Measurements from ENCODE around the gene SLC17A2. TPM values are rescaled to one million over a fixed set of nuclear protein-coding genes. Genes with fewer than 3 reads are reported as not detected.

SLC17A2 gene
- total and polyA plus RNA-seq, 4 experiments from 2014 or later = not detected

GRCh38 chr6:25875926-25876602 is 54.4 kb downstream of the SLC17A2 start:
- POLR2A ChIA-PET (ENCODE audit: partially characterized antibody) = interaction anchor here (1.8 kb wide), 1 partner anchor 11 kb away, joined by 6 read pairs; no protein-coding TSS in a partner anchor
- peaks cover 0 to 3% (median 0%) of the 10 kb centered on the region in 8 donors for H3K9me3 Mint-ChIP-seq
- Histone ChIP-seq H3K4me3 (ENCODE audit: low read length in 2 of 2) (no peak overlapping the region), H3K27ac (ENCODE audit: low read depth, low read length) (no peak overlapping the region), H3K27me3 (ENCODE audit: insufficient read depth, low read length) (no peaks in the 10 kb centered on the region), H3K36me3 (ENCODE audit: insufficient read depth, low read length) (no peaks in the 10 kb centered on the region), H3K4me1 (ENCODE audit: insufficient read depth, low read length) (peaks cover 35% of the 10 kb centered on the region), H3K9me3 (ENCODE audit: control insufficient read depth in 1 of 2, low read length in 2 of 2) (no peaks in the 10 kb centered on the region)
- no peaks in the 10 kb centered on the region for H3K36me3 Mint-ChIP-seq
- intact Hi-C loops (cut with micrococcal nuclease) = loop anchor here (1.0 kb wide), 1 partner anchor 10 kb away; no protein-coding TSS in a partner anchor
- H3K4me3 Mint-ChIP-seq = no peak overlapping the region
- peaks cover 0 to 2% of the 10 kb centered on the region in 2 donors for H3K27me3 Mint-ChIP-seq
- no peak for DNase-seq
- H3K27ac Mint-ChIP-seq = peak overlapping the region in 1 of 7 donors; percentile 22
- CTCF ChIA-PET (ENCODE audit: partially characterized antibody) = interaction anchor here (2.3 kb wide), 1 partner anchor 88 kb away, joined by 10 read pairs; no protein-coding TSS in a partner anchor
- peaks cover 19 to 44% (median 34%) of the 10 kb centered on the region in 4 donors for H3K4me1 Mint-ChIP-seq

GRCh38 chr6:25875563-25875905 is 55.0 kb downstream of the SLC17A2 start:
- Histone ChIP-seq H3K9me3 (ENCODE audit: control insufficient read depth in 1 of 2, low read length in 2 of 2) (no peaks in the 10 kb centered on the region), H3K4me1 (ENCODE audit: insufficient read depth, low read length) (peaks cover 35% of the 10 kb centered on the region), H3K27ac (ENCODE audit: low read depth, low read length) (no peak overlapping the region), H3K36me3 (ENCODE audit: insufficient read depth, low read length) (no peaks in the 10 kb centered on the region), H3K27me3 (ENCODE audit: insufficient read depth, low read length) (no peaks in the 10 kb centered on the region), H3K4me3 (ENCODE audit: low read length in 2 of 2) (no peak overlapping the region)
- H3K36me3 Mint-ChIP-seq = no peaks in the 10 kb centered on the region
- no peak for DNase-seq
- CTCF ChIA-PET (ENCODE audit: partially characterized antibody) = interaction anchor here (1.6 to 2.3 kb wide), 3 partner anchors 16 to 117 kb away, joined by 4 to 10 read pairs (median 5); no protein-coding TSS in a partner anchor
- H3K4me1 Mint-ChIP-seq = peaks cover 19 to 44% (median 34%) of the 10 kb centered on the region in 4 donors
- intact Hi-C loops (cut with micrococcal nuclease) = loop anchor here (1.0 kb wide), 1 partner anchor 9 kb away; no protein-coding TSS in a partner anchor
- H3K27ac Mint-ChIP-seq = no peak overlapping the region
- H3K27me3 Mint-ChIP-seq = peaks cover 0 to 2% of the 10 kb centered on the region in 2 donors
- peaks cover 0 to 3% (median 0%) of the 10 kb centered on the region in 8 donors for H3K9me3 Mint-ChIP-seq
- POLR2A ChIA-PET (ENCODE audit: partially characterized antibody) = interaction anchor here (1.8 kb wide), 1 partner anchor 10 kb away, joined by 6 read pairs; no protein-coding TSS in a partner anchor
- H3K4me3 Mint-ChIP-seq = no peak overlapping the region

GRCh38 chr6:25874822-25875562 is 55.5 kb downstream of the SLC17A2 start:
- DNase-seq = peak in 4 of 5 donors; percentile 19 to 33 (median 29)
- no peaks in the 10 kb centered on the region for H3K27me3 Mint-ChIP-seq
- no peak overlapping the region for H3K27ac ChIP-seq (ENCODE audit: low read depth, low read length)
- no peak overlapping the region for H3K4me3 ChIP-seq (ENCODE audit: low read length in 2 of 2)
- no peaks in the 10 kb centered on the region for H3K27me3 ChIP-seq (ENCODE audit: insufficient read depth, low read length)
- no peaks in the 10 kb centered on the region for H3K36me3 ChIP-seq (ENCODE audit: insufficient read depth, low read length)
- ChIA-PET POLR2A (ENCODE audit: partially characterized antibody) (interaction anchor here (1.8 to 2.5 kb wide), 2 partner anchors 9 to 11 kb away, joined by 6 to 11 read pairs; no protein-coding TSS in a partner anchor), CTCF (ENCODE audit: partially characterized antibody) (interaction anchor here (1.6 to 2.3 kb wide), 3 partner anchors 17 to 118 kb away, joined by 4 to 10 read pairs (median 5); no protein-coding TSS in a partner anchor)
- peaks cover 35% of the 10 kb centered on the region for H3K4me1 ChIP-seq (ENCODE audit: insufficient read depth, low read length)
- no peaks in the 10 kb centered on the region for H3K36me3 Mint-ChIP-seq
- intact Hi-C loops (cut with micrococcal nuclease) = loop anchor here (1.0 kb wide), 1 partner anchor 9 kb away; no protein-coding TSS in a partner anchor
- H3K27ac Mint-ChIP-seq = peak overlapping the region in 6 of 7 donors; percentile 0 to 86 (median 74)
- H3K9me3 ChIP-seq (ENCODE audit: control insufficient read depth in 1 of 2, low read length in 2 of 2) = no peaks in the 10 kb centered on the region
- peaks cover 0 to 3% (median 0%) of the 10 kb centered on the region in 8 donors for H3K9me3 Mint-ChIP-seq
- peaks cover 19 to 44% (median 35%) of the 10 kb centered on the region in 4 donors for H3K4me1 Mint-ChIP-seq
- peak overlapping the region in 6 of 8 donors; percentile 5 to 44 (median 26) for H3K4me3 Mint-ChIP-seq

- POLR2A ChIA-PET (ENCODE audit: partially characterized antibody) = interaction anchor here (2.5 kb wide), 1 partner anchor 10 kb away, joined by 11 read pairs; no protein-coding TSS in a partner anchor
- Mint-ChIP-seq H3K27ac (peak within 1 kb of the TSS; percentile 61 to 91 (median 84)), H3K4me1 (peaks cover 19 to 44% (median 35%) of the 10 kb centered on the region in 4 donors), H3K4me3 (peak within 1 kb of the TSS in 7 of 8 donors; percentile 2 to 44 (median 29)), H3K36me3 (no peaks in the 10 kb centered on the region), H3K9me3 (peaks cover 0 to 3% (median 0%) of the 10 kb centered on the region in 8 donors), H3K27me3 (no peaks in the 10 kb centered on the region)
- H3K27me3 ChIP-seq (ENCODE audit: insufficient read depth, low read length) = no peaks in the 10 kb centered on the region
- no peaks in the 10 kb centered on the region for H3K36me3 ChIP-seq (ENCODE audit: insufficient read depth, low read length)
- no peaks in the 10 kb centered on the region for H3K9me3 ChIP-seq (ENCODE audit: control insufficient read depth in 1 of 2, low read length in 2 of 2)
- H3K4me1 ChIP-seq (ENCODE audit: insufficient read depth, low read length) = peaks cover 35% of the 10 kb centered on the region
- H3K4me3 ChIP-seq (ENCODE audit: low read length in 2 of 2) = no peak within 1 kb of the TSS
- CTCF ChIA-PET (ENCODE audit: partially characterized antibody) = interaction anchor here (1.4 to 3.2 kb wide), 4 partner anchors 8 to 118 kb away, joined by 4 to 21 read pairs (median 4); no protein-coding TSS in a partner anchor
- H3K27ac ChIP-seq (ENCODE audit: low read depth, low read length) = no peak within 1 kb of the TSS
- intact Hi-C loops (cut with micrococcal nuclease) = no loop called here
- no peak for DNase-seq
Measured at GRCh38 chr6:25874118-25874517, 56.4 kb downstream of the SLC17A2 start, which contains the start of gene SLC17A3. Gene SLC17A3, minus strand, starts transcription at chr6:25874243. Its CDS starts 5,856 bp downstream, at chr6:25868387.

GRCh38 chr6:25872814-25873213 is 57.7 kb downstream of the SLC17A2 start:
- H3K27me3 ChIP-seq (ENCODE audit: insufficient read depth, low read length) = no peaks in the 10 kb centered on the region
- ChIA-PET CTCF (ENCODE audit: partially characterized antibody) (interaction anchor here (1.3 to 3.2 kb wide), 4 partner anchors 10 to 155 kb away, joined by 3 to 21 read pairs (median 4); no protein-coding TSS in a partner anchor), POLR2A (ENCODE audit: partially characterized antibody) (interaction anchor here (1.0 to 2.5 kb wide), 4 partner anchors 9 to 147 kb away, joined by 3 to 11 read pairs (median 4); a partner anchor contains a TSS)
- intact Hi-C loops (cut with micrococcal nuclease) = no loop called here
- H3K4me3 ChIP-seq (ENCODE audit: low read length in 2 of 2) = no peak overlapping the region
- Mint-ChIP-seq H3K9me3 (peaks cover 0 to 3% (median 0%) of the 10 kb centered on the region in 8 donors), H3K4me3 (peak overlapping the region in 4 of 8 donors; percentile 0 to 12 (median 8)), H3K4me1 (peaks cover 22 to 44% (median 35%) of the 10 kb centered on the region in 4 donors), H3K27me3 (no peaks in the 10 kb centered on the region), H3K27ac (peak overlapping the region; percentile 54 to 91 (median 67)), H3K36me3 (no peaks in the 10 kb centered on the region)
- DNase-seq = peak; percentile 57 to 71 (median 65)
- H3K36me3 ChIP-seq (ENCODE audit: insufficient read depth, low read length) = no peaks in the 10 kb centered on the region
- H3K27ac ChIP-seq (ENCODE audit: low read depth, low read length) = no peak overlapping the region
- no peaks in the 10 kb centered on the region for H3K9me3 ChIP-seq (ENCODE audit: control insufficient read depth in 1 of 2, low read length in 2 of 2)
- H3K4me1 ChIP-seq (ENCODE audit: insufficient read depth, low read length) = peaks cover 35% of the 10 kb centered on the region

- Mint-ChIP-seq H3K27ac (peak overlapping the region in 2 of 7 donors; percentile 21 to 55), H3K9me3 (peaks cover 0 to 4% (median 0%) of the 10 kb centered on the region in 8 donors), H3K4me1 (peaks cover 37 to 52% (median 49%) of the 10 kb centered on the region in 4 donors), H3K36me3 (no peaks in the 10 kb centered on the region), H3K4me3 (no peak overlapping the region), H3K27me3 (no peaks in the 10 kb centered on the region)
- Histone ChIP-seq H3K4me1 (ENCODE audit: insufficient read depth, low read length) (peaks cover 45% of the 10 kb centered on the region), H3K27me3 (ENCODE audit: insufficient read depth, low read length) (no peaks in the 10 kb centered on the region), H3K27ac (ENCODE audit: low read depth, low read length) (no peak overlapping the region), H3K9me3 (ENCODE audit: control insufficient read depth in 1 of 2, low read length in 2 of 2) (no peaks in the 10 kb centered on the region), H3K4me3 (ENCODE audit: low read length in 2 of 2) (no peak overlapping the region), H3K36me3 (ENCODE audit: insufficient read depth, low read length) (no peaks in the 10 kb centered on the region)
- no peak for DNase-seq
- ChIA-PET POLR2A (ENCODE audit: partially characterized antibody) (no interaction called here), CTCF (ENCODE audit: partially characterized antibody) (no interaction called here)
- intact Hi-C loops (cut with micrococcal nuclease) = no loop called here
Measured at GRCh38 chr6:25869840-25870239, 60.7 kb downstream of the SLC17A2 start.

Data from CD4-positive, alpha-beta memory T cell (primary cell).